Retinal pigment epithelial cell (primary cell): ENCODE data around the gene C16orf89.

Source experiments
- DNase-seq: peaks from one replicate; pipeline ENCODE4 v3.0.0-alpha.2; 2010; ENCODE audit warnings: low read depth
- H3K4me3 ChIP-seq: 2 replicates; pipeline ENCODE4 v1.5.1; 2011; ENCODE audit warnings: mild to moderate bottlenecking, low read length, control low read depth, moderate library complexity
- TF ChIP-seq, protein P1 (sequence below): conservative IDR thresholded peaks from 2 replicates; pipeline ENCODE4 v1.5.1; 2011; ENCODE audit warnings: low read depth, low read length, control low read depth, inconsistent platforms

Gene C16orf89

DNA sequence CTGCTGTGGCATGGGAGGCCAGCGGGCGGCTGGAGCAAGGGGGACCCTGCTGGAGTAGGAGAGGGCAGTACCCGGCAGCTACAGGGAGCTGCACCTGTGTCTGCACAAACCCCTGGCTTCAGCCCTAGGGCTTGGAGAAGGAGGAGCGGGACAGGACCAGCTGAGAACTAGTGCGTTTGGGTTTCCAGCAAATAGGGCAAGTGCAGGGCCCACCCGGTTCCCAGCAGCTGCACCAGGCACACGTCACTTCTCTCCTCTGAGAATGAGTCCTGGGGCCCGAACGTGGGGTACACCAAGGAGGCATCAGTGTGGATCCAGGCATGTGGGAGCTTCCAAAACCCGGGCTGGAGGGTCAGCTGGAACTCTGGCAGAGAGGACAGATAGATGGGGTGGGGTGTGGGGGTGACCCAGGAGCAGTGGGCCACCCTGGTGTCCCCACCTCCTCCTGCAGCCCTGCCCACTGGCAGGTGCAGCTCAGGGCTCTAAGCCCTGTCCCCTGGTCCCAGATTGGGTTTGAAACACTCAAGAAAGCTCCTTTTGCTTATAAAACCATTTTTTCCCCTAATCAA lies 5.6 kb downstream of the C16orf89 start:
- H3K4me3 ChIP-seq, result no peak overlapping the region
- TF ChIP-seq, protein P1, sequence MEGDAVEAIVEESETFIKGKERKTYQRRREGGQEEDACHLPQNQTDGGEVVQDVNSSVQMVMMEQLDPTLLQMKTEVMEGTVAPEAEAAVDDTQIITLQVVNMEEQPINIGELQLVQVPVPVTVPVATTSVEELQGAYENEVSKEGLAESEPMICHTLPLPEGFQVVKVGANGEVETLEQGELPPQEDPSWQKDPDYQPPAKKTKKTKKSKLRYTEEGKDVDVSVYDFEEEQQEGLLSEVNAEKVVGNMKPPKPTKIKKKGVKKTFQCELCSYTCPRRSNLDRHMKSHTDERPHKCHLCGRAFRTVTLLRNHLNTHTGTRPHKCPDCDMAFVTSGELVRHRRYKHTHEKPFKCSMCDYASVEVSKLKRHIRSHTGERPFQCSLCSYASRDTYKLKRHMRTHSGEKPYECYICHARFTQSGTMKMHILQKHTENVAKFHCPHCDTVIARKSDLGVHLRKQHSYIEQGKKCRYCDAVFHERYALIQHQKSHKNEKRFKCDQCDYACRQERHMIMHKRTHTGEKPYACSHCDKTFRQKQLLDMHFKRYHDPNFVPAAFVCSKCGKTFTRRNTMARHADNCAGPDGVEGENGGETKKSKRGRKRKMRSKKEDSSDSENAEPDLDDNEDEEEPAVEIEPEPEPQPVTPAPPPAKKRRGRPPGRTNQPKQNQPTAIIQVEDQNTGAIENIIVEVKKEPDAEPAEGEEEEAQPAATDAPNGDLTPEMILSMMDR, result no peak
- no peak for DNase-seq

DNA sequence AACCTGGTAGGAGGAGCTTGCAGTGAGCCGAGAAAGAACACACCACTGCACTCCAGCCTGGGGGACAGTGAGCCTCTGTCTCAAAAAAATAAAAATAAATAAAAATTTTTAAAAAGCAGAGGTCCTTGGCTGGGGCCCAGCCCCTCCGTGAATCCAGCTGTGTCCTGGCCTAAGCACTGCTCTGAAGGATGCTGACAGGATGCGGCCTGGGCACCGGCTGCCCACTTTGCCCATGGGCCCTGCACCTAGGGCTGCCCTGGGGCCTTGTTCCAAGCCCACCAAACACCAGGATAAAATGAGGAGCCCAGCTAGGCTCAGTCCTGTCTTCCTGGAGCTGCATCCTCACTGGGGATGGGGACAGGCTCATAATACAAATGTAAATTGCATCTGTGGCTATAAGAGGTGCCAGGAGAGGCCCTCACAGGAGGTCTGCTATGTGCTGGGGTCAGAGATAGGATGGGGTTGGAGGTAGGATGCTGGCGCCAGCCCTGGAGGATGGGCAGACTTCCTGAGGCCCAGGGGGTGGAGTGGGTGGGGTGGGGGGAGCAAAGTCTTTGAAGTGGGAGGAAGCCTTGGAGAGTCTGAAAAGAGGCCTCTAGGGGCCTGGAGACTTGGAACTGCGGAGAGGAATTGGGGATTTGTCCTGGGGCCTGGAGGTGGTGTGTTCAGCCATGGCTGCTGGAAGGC lies 6.2 kb downstream of the C16orf89 start:
- DNase-seq, result no peak
- TF ChIP-seq, protein P1, result no peak
- H3K4me3 ChIP-seq, result no peak overlapping the region

DNA sequence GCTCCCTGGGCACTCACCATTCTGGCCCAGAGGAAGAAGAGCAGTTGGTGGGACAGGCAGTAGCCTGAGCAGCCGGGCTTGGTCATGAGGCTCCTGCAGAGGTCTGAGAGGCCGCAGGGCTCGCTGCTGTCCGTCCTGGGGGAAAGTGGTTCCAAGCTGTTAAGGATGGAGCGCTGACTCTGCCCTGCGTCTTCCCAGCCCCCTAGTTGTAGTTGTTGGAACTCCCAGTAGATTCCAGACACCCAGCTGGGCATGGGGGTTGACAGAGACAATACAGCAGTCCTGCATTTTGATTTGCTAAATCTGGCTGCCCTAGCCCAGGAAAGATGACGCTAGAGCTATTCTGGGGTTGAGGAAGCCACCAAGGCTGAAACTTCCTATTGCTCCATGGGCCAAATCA lies 7.3 kb downstream of the C16orf89 start:
- no peak for DNase-seq
- TF ChIP-seq, protein P1, result peak; percentile 39
- H3K4me3 ChIP-seq, result no peak overlapping the region

DNA sequence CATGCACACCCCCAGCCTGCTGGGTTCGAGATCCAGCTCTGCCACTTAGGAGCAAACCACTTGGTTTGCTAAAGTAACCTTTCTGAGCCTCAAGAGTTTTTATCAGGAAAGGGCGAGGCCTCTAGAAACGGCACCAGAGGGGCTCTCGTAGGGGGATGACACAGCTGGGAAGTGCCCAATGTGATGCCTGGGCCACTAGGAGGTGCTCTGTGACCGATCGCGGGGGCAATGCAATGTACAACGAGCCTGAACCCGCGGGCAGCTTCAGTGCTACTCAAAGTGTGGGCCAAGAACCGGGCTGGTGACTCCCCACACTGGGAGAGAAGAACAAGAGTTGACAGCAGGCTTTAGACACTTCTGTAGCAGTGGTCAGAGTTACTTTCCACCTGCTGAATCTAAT lies 9.4 kb downstream of the C16orf89 start:
- no peak overlapping the region for H3K4me3 ChIP-seq
- DNase-seq, result no peak
- TF ChIP-seq, protein P1, result peak; percentile 55

DNA sequence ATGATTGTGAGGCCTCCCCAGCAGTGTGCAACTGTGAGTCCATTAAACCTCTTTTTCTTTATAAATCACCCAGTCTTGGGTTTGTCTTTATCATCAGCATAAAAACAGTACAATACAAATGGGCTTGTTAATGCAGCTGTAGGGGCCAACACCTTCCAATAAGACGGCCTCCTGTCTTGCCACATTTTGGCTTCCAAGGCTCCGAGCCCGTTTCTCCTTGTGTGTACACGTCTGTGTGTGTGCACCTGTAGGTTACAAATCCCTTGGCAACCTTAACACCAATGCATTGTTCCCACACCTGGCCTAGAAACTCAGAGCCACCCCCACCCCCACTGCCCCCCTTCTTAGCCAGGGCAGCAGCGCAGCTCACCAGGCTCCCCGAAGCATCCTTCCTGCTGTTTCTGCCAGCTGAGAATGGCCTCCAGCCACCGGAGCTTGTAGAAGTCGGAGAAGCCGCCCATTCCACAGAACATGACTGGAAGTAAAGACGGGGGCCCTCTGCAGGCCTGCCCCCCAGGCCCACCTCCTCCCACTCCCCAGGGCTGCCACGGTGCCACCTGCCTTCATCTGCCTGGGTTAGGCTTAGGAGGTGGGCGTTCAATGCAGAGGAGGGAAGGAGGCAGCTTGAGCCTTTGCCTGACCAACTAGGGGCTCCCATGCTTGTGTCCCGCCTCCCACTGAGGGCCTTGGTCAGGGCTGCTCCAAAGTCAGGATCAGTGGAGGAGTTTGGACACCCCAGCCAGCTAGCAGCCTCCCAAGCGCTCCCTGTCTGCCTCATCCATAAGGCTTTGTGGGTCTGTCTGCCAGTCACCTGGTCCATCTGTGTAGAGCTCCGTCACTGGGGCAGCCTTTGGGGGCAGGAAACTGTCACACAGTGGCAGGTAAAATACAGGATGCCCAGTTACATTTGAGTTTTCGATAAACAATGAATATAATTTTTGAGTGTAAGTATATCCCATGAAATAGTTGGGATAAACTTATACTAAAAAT lies 10.6 kb downstream of the C16orf89 start:
- TF ChIP-seq, protein P1, result no peak
- DNase-seq, result no peak
- H3K4me3 ChIP-seq, result no peak overlapping the region

DNA sequence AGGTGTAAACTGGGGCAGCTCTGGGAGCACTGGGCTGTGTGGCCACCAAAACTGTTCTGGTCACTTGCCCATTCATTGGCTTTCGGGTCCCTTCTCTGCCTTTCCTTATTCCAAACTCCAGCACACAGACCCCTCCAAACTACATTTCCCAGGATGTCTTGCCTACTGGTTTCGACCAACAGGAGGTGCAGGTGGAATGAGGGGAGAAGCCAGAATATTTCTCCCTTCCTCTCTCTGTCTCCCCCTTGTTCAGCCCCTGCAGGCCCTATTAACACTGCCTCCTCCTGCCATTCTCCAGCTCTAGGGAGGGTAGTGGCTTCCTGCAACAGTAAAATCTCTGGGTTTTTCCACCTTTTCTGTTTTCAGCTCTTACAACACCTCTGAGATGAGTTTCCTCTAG lies 18.8 kb downstream of the C16orf89 start:
- H3K4me3 ChIP-seq, result no peak overlapping the region
- TF ChIP-seq, protein P1, result no peak
- DNase-seq, result no peak
